HepG2 (cell line): ENCODE results near the gene ARHGAP9.

ENCODE experiments used
- CCAR2 ChIP-seq: fragments of 200-400 bp; formaldehyde crosslinking; optimal IDR thresholded peaks from 2 replicates; pipeline ENCODE3; 2018; ENCODE audit warnings: low read depth, mild to moderate bottlenecking, low read length, moderate library complexity
- IRF2 ChIP-seq: IDR thresholded peaks from 2 replicates; pipeline ENCODE4 v1.6.1; 2018; ENCODE audit warnings: missing genetic modification reagents, missing compliant biosample characterization
- NFE2 ChIP-seq: sonication (generic); formaldehyde crosslinking; IDR thresholded peaks from 2 replicates; pipeline ENCODE4 v1.4.0; 2020; ENCODE audit warnings: missing genetic modification reagents
- POLR2A ChIP-seq, 2 experiments: IDR thresholded peaks; 2 replicates each; pipeline ENCODE4 v1.6.1; 2011; ENCODE audit warnings: low read depth in 2 of 2, low read length in 2 of 2, mild to moderate bottlenecking in 1 of 2, moderate library complexity in 1 of 2; ENCODE audit not compliant: insufficient read depth in 1 of 2

GRCh38 chr12:57476162-57476992 is 3.3 kb downstream of the ARHGAP9 start:
- TF ChIP-seq POLR2A (IDR thresholded peaks at IDR 0.05; ENCODE audit: insufficient read depth in 1 of 2, low read depth in 2 of 2, low read length in 2 of 2), result no peak
- no peak for TF ChIP-seq NFE2 (CRISPR knock-in tag)
- no peak for TF ChIP-seq IRF2 (CRISPR knock-in tag)
- TF ChIP-seq CCAR2, result no peak
